GM19043 (cell line): ENCODE data around the gene ZNF574.
"Not testable (repeated sequence)": the region's sequence is repeated elsewhere in the genome, so short reads cannot be mapped to it uniquely, and the experiment has no call there.

Source experiments
- ATAC-seq: cut with Tn5 transposase; IDR thresholded peaks from one replicate; pipeline ENCODE4 v1.9.1; 2021; ENCODE audit warnings: low read depth; ENCODE audit not compliant: unreplicated experiment

The ZNF574 gene

GRCh38 chr19:42075616-42076379 lies at the start of gene ZNF574:
Gene ZNF574, plus strand, starts transcription at chr19:42076166. Its CDS starts 2,441 bp downstream, at chr19:42078607.
- peak; percentile 94 for ATAC-seq

- no peak for ATAC-seq
Measured at GRCh38 chr19:42028304-42029216, 47.4 kb upstream of the ZNF574 start.

- ATAC-seq, result no peak
Measured at GRCh38 chr19:42030645-42031440, 45.1 kb upstream of the ZNF574 start.

- no peak for ATAC-seq
Measured at GRCh38 chr19:42032431-42032830, 43.5 kb upstream of the ZNF574 start.

GRCh38 chr19:42033413-42033812 lies 42.6 kb upstream of the ZNF574 start:
- ATAC-seq, result no peak

GRCh38 chr19:42034640-42035391 lies 41.1 kb upstream of the ZNF574 start:
- not testable (repeated sequence) for ATAC-seq

GRCh38 chr19:42037649-42038048 lies 38.3 kb upstream of the ZNF574 start:
- ATAC-seq, result no peak

GRCh38 chr19:42038666-42039065 lies 37.3 kb upstream of the ZNF574 start:
- ATAC-seq, result no peak

- no peak for ATAC-seq
Measured at GRCh38 chr19:42040031-42040430, 35.9 kb upstream of the ZNF574 start.

- ATAC-seq, result not testable (repeated sequence)
Measured at GRCh38 chr19:42040491-42040890, 35.5 kb upstream of the ZNF574 start.

- ATAC-seq, result no peak
Measured at GRCh38 chr19:42042455-42043170, 33.4 kb upstream of the ZNF574 start.

- ATAC-seq, result no peak
Measured at GRCh38 chr19:42045575-42045974, 30.4 kb upstream of the ZNF574 start.

GRCh38 chr19:42048992-42049391 lies 27.0 kb upstream of the ZNF574 start:
- ATAC-seq, result no peak

- no peak for ATAC-seq
Measured at GRCh38 chr19:42051166-42052115, 24.5 kb upstream of the ZNF574 start.

- no peak for ATAC-seq
Measured at GRCh38 chr19:42052241-42052863, 23.6 kb upstream of the ZNF574 start.

- ATAC-seq, result no peak
Measured at GRCh38 chr19:42053037-42053935, 22.7 kb upstream of the ZNF574 start.

GRCh38 chr19:42054205-42054604 lies 21.8 kb upstream of the ZNF574 start:
- no peak for ATAC-seq
